Activated naive CD4-positive, alpha-beta T cell treated with anti-CD3 and anti-CD28 coated beads, Interleukin-2, amount 50 U/mL, for 24 hours (primary cell): ENCODE measurements around the gene IFNLR1.

ENCODE experiments used
- H3K27ac Mint-ChIP-seq: one replicate; pipeline ENCODE4 v1.8.0; 2021; ENCODE audit warnings: mild to moderate bottlenecking, mixed read lengths
- H3K27me3 Mint-ChIP-seq: one replicate; pipeline ENCODE4 v1.8.0; 2021; ENCODE audit warnings: mixed read lengths
- H3K36me3 Mint-ChIP-seq: one replicate; pipeline ENCODE4 v1.8.0; 2021; ENCODE audit warnings: mixed read lengths
- H3K4me1 Mint-ChIP-seq: one replicate; pipeline ENCODE4 v1.8.0; 2021; ENCODE audit warnings: mixed read lengths
- H3K4me3 Mint-ChIP-seq: one replicate; pipeline ENCODE4 v1.8.0; 2021; ENCODE audit warnings: mild to moderate bottlenecking, mixed read lengths
- H3K9me3 Mint-ChIP-seq: one replicate; pipeline ENCODE4 v1.8.0; 2021; ENCODE audit warnings: mixed read lengths

The IFNLR1 gene

DNA sequence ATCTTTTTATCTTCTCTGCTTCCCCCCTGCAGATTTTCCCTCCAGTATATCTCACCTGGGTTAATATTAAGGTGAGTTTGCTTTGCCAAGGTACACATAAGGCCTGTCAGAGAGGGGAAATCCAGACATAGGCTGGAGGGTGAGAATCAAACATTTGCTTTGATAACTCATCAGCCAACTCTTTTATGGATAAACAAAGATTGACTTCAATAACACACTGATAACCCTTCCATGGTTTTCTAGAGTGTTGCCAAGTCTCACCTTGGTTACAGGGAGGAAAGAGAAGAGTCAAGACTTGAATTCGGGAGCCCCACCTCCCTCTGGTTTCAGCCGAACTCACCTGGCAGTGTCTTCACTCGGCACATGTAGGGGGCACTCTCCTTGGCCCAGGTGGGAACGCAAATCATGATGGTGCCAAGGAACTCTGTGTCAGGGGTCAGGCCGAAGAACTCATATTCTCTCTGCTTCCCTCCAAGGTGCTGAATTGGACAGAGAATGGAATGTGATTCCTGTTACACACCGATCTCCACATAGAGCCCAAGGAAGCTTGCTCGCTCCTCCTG is 59.2 kb downstream of the IFNLR1 start:
- Mint-ChIP-seq H3K27me3 (no peaks in the 10 kb centered on the region), H3K9me3 (no peaks in the 10 kb centered on the region), H3K4me3 (no peak overlapping the region), H3K36me3 (peaks cover 2% of the 10 kb centered on the region), H3K27ac (no peak overlapping the region), H3K4me1 (no peaks in the 10 kb centered on the region)

DNA sequence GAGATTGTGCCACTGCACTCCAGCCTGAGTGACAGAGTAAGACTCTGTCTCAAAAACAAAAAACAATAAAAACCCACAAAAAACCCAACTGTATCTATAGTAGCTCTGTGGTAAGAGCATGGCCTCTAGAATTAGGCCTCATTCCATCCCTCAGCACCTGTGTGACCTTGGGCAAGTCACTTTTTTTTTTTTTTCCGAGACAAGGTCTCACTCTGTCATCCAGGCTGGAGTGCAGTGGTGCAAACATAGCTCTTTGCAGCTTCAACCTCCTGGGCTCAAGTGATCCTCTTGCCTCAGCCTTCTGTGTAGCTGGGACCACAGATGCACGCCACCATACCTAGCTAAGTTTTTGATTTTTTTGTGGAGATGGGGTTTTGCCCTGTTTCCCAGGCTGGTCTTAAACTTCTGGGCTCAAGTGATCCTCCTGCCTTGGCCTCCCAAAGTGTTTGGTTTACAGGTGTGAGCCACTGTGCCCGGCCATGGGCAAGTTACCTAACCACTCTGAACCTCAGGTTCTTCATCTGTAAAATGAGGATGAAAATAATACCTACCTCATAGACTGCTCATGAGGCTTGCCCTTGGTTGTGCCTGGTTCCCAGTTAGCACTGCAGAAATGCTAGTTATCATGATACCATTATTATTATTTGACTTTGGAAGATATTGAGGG is 59.8 kb downstream of the IFNLR1 start:
- no peaks in the 10 kb centered on the region for H3K9me3 Mint-ChIP-seq
- peaks cover 2% of the 10 kb centered on the region for H3K36me3 Mint-ChIP-seq

DNA sequence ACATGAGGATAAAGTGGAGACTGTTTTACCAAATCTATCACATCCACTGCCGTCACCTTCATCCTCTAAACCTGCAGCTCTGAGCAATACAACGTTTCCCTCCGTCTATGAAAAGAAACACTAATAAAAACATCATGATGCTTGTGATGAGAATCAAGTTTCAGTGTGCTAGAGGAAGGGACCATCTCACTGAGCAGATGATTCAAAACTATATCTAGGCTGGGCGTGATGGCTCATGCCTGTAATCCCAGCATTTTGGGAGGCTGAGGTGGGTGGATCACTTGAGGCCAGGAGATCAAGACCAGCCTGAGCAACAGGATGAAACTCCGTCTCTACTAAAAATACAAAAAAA is 60.4 kb downstream of the IFNLR1 start:
- no peak overlapping the region for H3K27ac Mint-ChIP-seq
- H3K27me3 Mint-ChIP-seq: no peaks in the 10 kb centered on the region
- H3K9me3 Mint-ChIP-seq: no peaks in the 10 kb centered on the region
- no peak overlapping the region for H3K4me3 Mint-ChIP-seq
- H3K4me1 Mint-ChIP-seq: no peaks in the 10 kb centered on the region
- H3K36me3 Mint-ChIP-seq: peaks cover 2% of the 10 kb centered on the region

More for the DNA sequence above, 59.8 kb downstream of the IFNLR1 start:
- no peaks in the 10 kb centered on the region for H3K4me1 Mint-ChIP-seq
- H3K27me3 Mint-ChIP-seq: no peaks in the 10 kb centered on the region
- no peak overlapping the region for H3K27ac Mint-ChIP-seq
- no peak overlapping the region for H3K4me3 Mint-ChIP-seq

GRCh38 chr1:24126018-24126671 is 60.9 kb downstream of the IFNLR1 start:
- H3K36me3 Mint-ChIP-seq: peaks cover 2% of the 10 kb centered on the region
- H3K27me3 Mint-ChIP-seq: no peaks in the 10 kb centered on the region
- H3K4me1 Mint-ChIP-seq: no peaks in the 10 kb centered on the region
- H3K4me3 Mint-ChIP-seq: no peak overlapping the region
- no peak overlapping the region for H3K27ac Mint-ChIP-seq
- H3K9me3 Mint-ChIP-seq: no peaks in the 10 kb centered on the region

DNA sequence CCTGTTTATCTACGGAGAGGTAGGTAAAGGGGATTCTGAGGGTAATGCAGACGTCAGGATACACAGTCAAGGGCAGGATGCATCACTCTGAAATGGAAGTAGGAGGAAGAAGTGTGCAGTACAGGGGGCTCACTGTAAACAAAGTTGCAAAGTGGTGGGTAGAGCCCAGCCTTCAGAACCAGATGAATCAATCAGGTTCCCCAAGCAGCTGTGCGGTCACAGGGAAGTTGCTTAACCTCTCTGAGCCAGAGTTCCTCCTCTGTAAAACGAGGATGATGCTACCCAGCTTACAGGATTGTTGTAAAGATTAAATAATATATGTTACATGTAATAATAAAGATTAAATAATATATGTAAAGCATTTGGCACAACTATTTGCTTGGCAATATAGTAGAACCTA is 61.6 kb downstream of the IFNLR1 start:
- H3K27ac Mint-ChIP-seq: no peak overlapping the region
- peaks cover 2% of the 10 kb centered on the region for H3K36me3 Mint-ChIP-seq
- H3K4me3 Mint-ChIP-seq: no peak overlapping the region
- H3K9me3 Mint-ChIP-seq: no peaks in the 10 kb centered on the region
- no peaks in the 10 kb centered on the region for H3K4me1 Mint-ChIP-seq
- H3K27me3 Mint-ChIP-seq: no peaks in the 10 kb centered on the region

DNA sequence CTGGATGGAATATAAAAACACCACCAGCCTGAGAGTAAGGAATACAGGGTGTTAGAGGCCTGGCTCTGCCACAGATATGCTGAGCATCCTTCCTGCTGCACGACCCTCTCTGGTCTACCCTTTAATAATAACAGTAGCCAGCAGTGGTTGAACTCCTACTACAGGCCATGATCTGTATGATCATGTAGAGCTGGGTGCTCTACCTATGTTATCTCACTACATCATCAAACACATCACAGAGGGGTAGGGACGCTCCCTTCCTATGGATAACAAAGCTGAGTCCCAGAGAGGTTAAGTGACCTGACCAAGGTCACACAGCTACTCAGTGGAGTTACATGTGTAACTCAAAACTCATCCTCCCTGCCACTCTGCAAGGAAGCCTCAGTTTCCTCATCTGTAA is 62.1 kb downstream of the IFNLR1 start:
- H3K4me3 Mint-ChIP-seq: no peak overlapping the region
- peaks cover 2% of the 10 kb centered on the region for H3K36me3 Mint-ChIP-seq
- no peak overlapping the region for H3K27ac Mint-ChIP-seq
- H3K4me1 Mint-ChIP-seq: no peaks in the 10 kb centered on the region
- H3K9me3 Mint-ChIP-seq: no peaks in the 10 kb centered on the region
- no peaks in the 10 kb centered on the region for H3K27me3 Mint-ChIP-seq

- Mint-ChIP-seq H3K27ac (no peak overlapping the region), H3K9me3 (no peaks in the 10 kb centered on the region), H3K36me3 (no peaks in the 10 kb centered on the region), H3K4me1 (no peaks in the 10 kb centered on the region), H3K4me3 (no peak overlapping the region), H3K27me3 (no peaks in the 10 kb centered on the region)
Measured at GRCh38 chr1:24123611-24124010, 63.5 kb downstream of the IFNLR1 start.

DNA sequence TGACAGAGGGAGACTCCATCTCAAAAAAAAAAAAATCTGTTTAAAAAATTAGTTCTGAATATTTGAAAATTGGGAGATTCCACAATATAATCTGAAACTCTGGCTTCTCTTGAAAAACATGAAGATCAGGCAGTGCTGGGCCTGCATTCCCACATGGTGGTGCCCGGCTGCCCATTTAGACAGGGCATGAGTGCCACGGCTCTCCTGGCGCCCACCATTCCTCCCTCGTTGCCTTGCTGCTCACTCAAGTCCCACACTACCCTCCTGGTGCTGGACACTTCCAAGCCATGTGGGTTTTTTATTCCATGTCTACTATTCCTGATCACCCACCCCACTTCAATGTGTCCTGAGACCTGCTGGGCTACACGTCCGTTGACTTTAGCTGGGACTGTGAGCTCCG is 64.3 kb downstream of the IFNLR1 start:
- Mint-ChIP-seq H3K27ac (no peak overlapping the region), H3K27me3 (peaks cover under 1% of the 10 kb centered on the region), H3K4me1 (no peaks in the 10 kb centered on the region), H3K36me3 (no peaks in the 10 kb centered on the region), H3K4me3 (no peak overlapping the region), H3K9me3 (no peaks in the 10 kb centered on the region)

DNA sequence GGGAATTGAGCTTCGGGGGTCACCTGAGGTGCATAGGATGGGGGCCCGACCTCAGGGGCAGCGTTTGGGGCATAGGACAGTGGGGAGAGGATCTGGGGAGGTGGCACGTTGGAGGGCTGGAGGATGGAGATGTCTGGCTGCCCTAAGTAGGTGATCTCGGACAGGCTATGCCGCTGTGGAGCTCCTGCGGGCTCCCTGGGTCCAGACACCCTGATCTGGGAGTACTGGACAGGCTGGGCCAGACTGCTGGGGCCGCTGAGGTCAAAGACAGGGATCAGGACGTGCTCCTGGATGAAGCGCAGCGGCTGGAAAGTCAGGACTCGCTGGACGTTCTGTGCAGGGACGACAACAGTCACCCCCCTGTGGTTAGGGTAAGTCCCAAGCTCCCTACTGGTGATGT is 65.7 kb downstream of the IFNLR1 start:
- H3K4me1 Mint-ChIP-seq: no peaks in the 10 kb centered on the region
- no peaks in the 10 kb centered on the region for H3K9me3 Mint-ChIP-seq
- no peak overlapping the region for H3K4me3 Mint-ChIP-seq
- H3K27ac Mint-ChIP-seq: no peak overlapping the region
- H3K36me3 Mint-ChIP-seq: no peaks in the 10 kb centered on the region
- peaks cover 4% of the 10 kb centered on the region for H3K27me3 Mint-ChIP-seq

DNA sequence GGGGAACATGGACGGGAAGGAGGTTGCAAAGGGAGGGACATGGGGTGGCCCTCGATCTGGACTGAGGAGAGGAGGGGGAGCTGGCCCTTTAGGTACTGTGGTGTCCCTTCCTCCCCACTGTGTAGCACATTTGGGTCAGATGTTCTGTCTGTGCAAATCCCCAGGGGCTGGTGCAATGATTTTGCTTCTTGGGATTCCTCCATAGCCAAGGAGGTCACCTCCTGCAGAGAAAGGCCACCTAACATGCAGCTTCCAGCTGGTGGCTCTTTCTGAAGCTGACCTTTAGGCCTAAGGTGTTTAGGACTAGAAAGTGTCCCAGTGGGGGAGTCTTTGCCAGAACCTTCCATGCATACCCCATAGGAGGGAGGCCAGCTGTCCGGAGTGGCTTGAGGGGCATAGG is 66.1 kb downstream of the IFNLR1 start:
- no peaks in the 10 kb centered on the region for H3K9me3 Mint-ChIP-seq
- H3K4me1 Mint-ChIP-seq: no peaks in the 10 kb centered on the region
- no peak overlapping the region for H3K27ac Mint-ChIP-seq
- H3K27me3 Mint-ChIP-seq: peaks cover 4% of the 10 kb centered on the region
- H3K4me3 Mint-ChIP-seq: no peak overlapping the region
- no peaks in the 10 kb centered on the region for H3K36me3 Mint-ChIP-seq

GRCh38 chr1:24119859-24120756 is 67.0 kb downstream of the IFNLR1 start:
- H3K27me3 Mint-ChIP-seq: peaks cover 4% of the 10 kb centered on the region

DNA sequence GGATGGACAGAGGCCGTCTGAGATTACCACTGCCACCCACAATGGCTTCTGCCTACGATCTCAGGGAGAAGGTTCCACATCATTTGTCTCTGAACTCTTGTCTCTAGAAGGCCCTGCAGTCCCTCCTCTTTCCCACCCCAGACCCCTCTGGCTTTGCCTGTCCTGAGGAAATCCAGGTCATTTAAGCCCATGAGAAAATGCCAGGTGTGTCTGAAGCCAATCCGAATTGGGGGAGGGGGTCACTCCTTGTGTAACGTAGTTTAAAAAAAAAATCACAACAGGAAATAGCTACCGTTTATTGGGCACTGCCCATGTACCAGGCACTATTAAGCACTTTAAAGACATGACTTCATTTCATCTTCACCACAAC is 67.6 kb downstream of the IFNLR1 start:
- H3K27ac Mint-ChIP-seq: no peak overlapping the region

More at GRCh38 chr1:24119859-24120756, 67.0 kb downstream of the IFNLR1 start:
- H3K27ac Mint-ChIP-seq: no peak overlapping the region
- no peaks in the 10 kb centered on the region for H3K4me1 Mint-ChIP-seq
- H3K36me3 Mint-ChIP-seq: no peaks in the 10 kb centered on the region
- no peaks in the 10 kb centered on the region for H3K9me3 Mint-ChIP-seq
- no peak overlapping the region for H3K4me3 Mint-ChIP-seq

GRCh38 chr1:24118410-24119242 is 68.5 kb downstream of the IFNLR1 start:
- Mint-ChIP-seq H3K27ac (no peak overlapping the region), H3K4me3 (no peak overlapping the region), H3K27me3 (peaks cover 4% of the 10 kb centered on the region), H3K36me3 (no peaks in the 10 kb centered on the region), H3K9me3 (no peaks in the 10 kb centered on the region), H3K4me1 (no peaks in the 10 kb centered on the region)

More for the DNA sequence above, 67.6 kb downstream of the IFNLR1 start:
- Mint-ChIP-seq H3K4me1 (no peaks in the 10 kb centered on the region), H3K4me3 (no peak overlapping the region), H3K36me3 (no peaks in the 10 kb centered on the region), H3K9me3 (no peaks in the 10 kb centered on the region), H3K27me3 (peaks cover 4% of the 10 kb centered on the region)

DNA sequence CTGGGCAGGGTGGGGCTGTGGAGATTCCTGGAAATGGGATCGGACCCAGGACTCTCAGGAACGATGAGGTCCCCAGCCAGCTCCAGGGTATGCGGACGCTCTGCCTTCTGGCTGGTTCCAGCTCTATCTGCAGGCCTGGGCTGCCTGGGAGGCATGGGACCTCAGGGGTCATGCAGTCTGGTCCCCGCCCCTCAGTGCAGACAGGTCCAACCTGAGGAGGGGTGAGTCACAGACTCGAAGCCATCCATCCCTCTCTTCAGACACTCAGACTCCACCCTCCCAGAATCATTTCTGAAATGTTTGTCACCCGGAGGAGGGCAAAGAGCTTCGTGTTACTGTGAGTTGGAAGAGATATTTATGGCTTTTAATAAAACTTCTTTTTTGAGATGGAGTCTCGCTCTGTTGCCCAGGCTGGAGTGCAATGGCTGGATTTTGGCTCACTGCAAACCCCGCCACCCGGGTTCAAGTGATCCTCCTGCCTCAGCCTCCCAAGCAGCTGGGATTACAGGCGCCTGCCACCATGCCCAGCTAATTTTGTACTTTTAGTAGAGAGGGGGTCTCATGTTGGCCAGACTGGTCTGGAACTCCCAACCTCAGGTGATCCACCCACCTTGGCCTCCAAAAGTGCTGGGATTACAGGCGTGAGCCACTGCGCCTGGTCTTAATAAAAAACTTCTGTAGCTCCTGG is 69.2 kb downstream of the IFNLR1 start:
- Mint-ChIP-seq H3K27ac (no peak overlapping the region), H3K4me3 (no peak overlapping the region), H3K27me3 (peaks cover 6% of the 10 kb centered on the region), H3K4me1 (peaks cover 5% of the 10 kb centered on the region), H3K9me3 (no peaks in the 10 kb centered on the region), H3K36me3 (no peaks in the 10 kb centered on the region)

DNA sequence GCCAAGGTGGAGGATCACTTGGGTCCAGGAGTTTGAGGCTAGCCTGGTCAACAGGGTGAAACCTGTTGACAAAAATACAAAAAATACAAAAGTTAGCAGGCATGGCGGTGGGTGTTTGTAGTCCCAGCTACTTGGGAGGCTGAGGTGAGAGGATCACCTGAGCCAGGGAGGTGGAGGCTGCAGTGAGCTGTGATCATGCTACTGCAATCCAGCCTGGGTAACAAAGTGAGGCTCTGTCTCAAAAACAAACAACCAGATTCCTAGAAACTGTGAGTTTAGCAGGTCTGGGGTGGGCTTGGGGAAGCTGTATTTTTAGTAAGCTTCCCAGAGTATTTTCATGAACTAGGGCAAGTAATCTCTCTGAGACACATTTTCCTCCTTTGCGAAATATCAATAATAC is 70.0 kb downstream of the IFNLR1 start:
- H3K9me3 Mint-ChIP-seq: no peaks in the 10 kb centered on the region
- peaks cover 6% of the 10 kb centered on the region for H3K27me3 Mint-ChIP-seq
- H3K4me3 Mint-ChIP-seq: no peak overlapping the region
- peaks cover 5% of the 10 kb centered on the region for H3K4me1 Mint-ChIP-seq
- no peaks in the 10 kb centered on the region for H3K36me3 Mint-ChIP-seq
- H3K27ac Mint-ChIP-seq: no peak overlapping the region
